Activated T-helper 1 cell treated with anti-CD3 and anti-CD28 coated beads, Interleukin-2, amount 50 U/mL, for 16 hours (primary cell): Measurements from ENCODE around the gene SIX3.

Experiments used
- DNase-seq, 2 donors: peaks; one replicate each; pipeline ENCODE4 v3.0.0-alpha.2; 2020; ENCODE audit warnings: low read depth in 1 of 2, low spot score in 1 of 2

The SIX3 gene

DNA sequence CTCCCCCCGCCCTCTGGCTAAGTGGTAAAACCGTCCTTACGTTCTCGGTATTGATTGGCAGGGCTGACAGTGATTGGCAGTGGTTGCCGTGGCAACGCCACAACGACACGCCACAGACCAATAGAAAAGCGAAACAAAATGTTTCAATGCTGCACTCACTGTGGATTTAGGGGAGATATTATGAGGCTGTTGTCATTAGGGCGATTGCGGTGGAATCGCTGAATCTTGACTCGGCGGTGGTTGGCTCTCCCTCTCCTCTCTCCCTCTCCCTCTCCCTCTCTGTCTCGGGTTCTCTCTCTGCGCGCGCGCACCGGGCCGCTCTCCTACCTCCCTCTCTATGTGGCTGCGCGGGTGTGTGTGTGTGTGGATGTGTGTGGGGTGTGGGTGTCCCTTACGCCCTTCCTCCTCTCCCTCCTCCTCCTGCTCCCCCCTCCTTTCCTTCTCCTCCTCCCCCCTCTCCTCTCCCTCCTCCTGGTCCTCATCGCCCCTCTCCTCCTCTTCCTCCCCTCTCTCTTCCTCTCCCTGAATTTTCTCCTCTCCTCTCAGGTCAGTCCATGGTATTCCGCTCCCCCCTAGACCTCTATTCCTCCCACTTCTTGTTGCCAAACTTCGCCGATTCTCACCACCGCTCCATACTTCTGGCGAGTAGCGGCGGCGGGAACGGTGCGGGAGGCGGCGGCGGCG, at the start of gene SIX3:
Gene SIX3, plus strand, starts transcription at position 152 of the 684 bp plus-strand sequence. Its CDS starts 403 bp downstream, at position 555.
- no peak for DNase-seq

DNA sequence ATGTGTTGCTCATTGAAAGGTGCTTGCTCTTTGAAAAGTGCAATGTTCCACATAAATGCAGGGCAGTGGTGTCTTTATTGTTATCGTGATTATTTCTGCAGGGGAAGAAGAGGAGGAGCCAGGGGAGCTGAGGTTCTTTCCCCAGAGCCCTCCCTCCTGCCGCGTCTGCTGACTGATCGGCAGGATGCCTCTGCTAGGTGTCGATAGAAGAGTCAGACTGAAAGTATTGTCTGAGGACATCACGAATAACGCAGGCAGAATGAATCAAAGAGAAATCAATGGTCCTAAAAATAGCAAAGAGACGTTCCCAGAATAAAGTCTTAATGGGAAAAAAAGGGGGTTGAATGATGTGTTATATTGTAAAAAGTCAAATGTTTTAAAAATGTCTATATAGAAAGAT, 47.4 kb upstream of the SIX3 start:
- DNase-seq = no peak

DNA sequence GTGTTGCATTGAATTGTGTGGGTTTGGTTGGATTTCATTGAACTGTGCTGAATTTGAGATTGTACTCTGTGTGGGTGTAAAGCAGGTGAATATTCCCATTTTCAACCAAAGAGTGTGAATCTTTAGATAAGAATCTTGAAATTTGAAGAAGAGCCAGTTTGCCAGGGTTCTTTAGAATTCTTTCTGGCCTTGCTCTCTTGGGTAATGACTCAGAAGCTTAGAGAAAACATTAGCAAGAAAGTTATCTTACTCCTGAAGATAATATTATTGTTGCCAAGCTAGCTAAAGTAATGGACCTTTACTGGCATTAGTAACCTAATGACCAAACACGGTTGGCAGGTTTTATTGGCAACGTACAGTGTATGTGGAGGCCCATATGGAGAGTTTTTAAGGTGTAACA, 46.4 kb upstream of the SIX3 start:
- no peak for DNase-seq

DNA sequence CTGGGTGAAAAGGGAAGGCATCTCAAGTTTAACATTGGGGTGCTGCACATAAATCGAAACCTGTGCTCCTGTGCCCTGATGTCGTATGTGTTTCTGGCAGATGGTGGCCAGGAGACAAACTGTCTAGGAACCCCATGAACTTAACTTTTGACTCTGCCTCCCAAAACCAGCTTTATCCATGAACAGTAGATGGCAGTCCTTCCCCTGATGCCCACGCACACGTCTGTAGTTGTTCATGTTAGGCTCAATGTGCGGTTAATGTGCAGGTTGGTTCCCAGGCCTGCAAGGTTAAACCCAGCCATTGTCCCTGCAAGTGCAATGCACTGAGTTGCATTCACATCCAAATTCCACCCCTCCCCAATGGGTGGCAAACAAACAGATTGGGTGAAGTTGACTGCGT, 44.1 kb upstream of the SIX3 start:
- no peak for DNase-seq

DNA sequence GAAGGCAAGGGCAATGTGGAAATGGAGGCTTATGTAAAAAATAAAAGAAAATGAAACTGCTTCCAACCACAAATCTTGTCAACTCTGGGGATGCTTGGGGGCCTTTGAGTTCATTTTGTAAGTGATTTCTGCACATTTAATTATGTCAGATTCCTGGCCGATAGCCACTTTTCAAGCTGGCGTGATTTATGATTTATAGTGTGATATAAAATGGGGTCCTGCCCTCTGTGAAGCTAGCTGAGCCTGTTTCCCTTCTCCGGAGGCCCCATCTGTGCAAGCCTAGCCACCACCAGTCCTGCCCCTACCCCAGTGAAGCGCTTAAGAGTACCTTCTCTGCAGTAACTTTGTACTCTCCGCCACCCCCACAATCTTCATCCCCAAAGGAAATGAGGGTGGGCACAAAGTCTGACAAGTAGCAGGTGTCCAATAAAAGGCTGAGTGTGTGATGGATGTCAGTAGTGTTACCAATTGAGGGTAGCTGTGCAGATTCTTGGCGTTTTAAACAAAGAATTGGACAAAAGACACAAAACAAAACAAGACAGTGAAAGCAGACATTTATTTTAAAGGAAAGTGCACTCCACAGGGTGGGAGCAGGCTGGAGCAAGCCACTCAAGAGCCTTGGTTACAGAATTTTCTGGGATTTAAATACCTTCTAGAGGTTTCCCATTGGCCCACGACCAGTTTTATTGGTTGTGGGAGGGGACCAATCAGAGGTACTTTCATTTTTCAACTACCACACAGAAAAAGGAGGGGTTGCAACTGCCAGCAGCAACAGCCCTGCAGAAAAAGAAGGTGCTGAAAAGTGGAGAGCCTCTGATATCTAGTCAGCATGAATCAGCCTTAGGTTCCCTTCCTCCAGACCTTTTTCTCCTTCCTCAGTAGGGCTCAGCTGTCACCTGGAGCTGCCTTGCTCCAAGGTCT, 39.0 kb upstream of the SIX3 start:
- DNase-seq = no peak

DNA sequence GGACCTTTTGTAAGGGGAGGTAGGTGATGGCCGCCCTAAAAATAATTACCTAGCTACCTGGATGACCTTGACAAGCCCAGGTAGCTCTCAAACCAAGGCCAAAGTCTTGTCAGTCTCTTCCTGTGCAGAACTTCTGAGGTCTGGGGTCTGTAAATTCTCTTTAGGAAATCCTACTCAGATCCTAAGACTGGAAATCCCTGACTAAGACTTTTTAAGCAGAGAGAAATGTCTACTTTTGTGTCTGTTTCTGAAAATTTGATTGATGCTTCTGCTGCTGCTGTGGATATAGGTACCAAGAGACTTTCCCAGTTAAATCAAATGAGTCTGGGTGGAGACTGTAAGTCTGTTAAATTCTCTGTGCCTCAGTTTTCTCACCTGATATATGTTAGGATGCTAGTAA, 36.9 kb upstream of the SIX3 start:
- no peak for DNase-seq

DNA sequence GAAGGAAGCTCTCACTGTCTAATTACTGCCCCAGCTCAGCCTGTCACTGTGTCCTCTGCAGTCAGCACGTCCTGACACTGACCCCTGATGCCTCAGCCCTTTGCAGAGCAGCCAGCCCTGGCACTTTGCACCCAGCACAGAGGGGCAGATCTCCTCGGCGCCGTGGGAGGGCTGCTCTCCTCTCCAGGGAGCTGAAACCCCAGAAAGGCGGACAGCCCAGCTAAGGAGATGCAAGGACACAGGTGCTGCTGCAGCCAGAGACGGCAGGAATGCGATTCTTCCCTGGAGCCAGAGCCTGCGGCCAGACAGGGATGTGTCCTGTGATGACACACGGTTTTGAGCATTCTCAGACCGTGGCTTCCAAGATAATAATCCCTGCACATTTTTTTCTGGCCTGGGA, 34.5 kb upstream of the SIX3 start:
- DNase-seq = no peak

DNA sequence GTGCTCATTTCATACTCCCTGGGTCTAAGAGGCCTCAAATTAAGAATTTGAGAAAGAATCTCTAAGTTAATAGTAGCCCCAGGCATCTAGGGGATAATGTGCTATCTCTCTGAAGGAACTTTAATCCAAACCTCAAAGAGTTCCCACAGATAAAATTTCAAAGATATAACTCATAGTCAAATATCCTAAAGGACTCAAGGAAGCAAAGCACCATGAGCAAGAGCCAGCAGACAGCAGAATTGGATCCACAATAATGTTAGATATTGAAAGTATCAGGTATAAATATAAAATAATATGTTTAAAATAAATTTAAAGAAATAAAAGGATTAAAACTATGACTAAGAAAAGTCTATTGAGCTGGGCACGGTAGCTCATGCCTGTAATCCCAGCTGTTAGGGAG, 31.7 kb upstream of the SIX3 start:
- DNase-seq = no peak

DNA sequence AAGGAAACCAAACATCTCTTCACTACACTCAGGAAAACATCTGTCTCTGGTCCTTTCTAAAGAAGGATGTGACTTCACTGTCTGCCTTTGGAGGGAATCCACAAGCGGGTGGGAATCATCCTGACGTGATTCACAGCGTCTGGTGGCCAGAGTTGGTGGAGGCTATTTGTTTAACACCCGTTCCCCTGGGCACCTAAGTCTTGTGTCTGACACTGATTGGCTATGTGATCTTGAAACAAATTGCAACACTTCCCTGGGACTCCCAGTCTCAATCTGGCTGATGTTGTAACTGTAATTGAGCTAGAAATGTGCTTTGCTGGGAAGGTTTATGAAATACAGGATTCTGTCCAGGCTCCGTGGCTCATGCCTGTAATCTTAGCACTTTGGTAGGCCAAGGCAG, 28.8 kb upstream of the SIX3 start:
- no peak for DNase-seq

DNA sequence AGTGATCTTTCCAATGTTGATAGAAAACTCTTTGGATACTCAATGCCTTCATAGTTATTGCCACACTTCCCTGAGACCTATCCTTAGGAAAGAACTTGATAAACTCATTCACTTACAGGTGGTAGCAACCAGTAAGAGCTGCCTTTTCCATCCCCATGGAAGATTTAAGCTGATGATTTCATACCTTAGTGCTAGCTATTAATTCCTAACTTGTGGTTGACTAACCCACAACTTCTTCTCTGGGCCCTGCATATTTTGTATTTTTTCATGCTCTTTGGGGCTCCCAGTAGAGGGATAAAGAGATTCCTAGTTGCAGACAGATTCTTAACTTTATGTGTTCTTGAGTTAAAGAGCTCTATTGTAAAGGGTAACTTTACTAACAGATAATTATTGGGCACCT, 25.2 kb upstream of the SIX3 start:
- no peak for DNase-seq

DNA sequence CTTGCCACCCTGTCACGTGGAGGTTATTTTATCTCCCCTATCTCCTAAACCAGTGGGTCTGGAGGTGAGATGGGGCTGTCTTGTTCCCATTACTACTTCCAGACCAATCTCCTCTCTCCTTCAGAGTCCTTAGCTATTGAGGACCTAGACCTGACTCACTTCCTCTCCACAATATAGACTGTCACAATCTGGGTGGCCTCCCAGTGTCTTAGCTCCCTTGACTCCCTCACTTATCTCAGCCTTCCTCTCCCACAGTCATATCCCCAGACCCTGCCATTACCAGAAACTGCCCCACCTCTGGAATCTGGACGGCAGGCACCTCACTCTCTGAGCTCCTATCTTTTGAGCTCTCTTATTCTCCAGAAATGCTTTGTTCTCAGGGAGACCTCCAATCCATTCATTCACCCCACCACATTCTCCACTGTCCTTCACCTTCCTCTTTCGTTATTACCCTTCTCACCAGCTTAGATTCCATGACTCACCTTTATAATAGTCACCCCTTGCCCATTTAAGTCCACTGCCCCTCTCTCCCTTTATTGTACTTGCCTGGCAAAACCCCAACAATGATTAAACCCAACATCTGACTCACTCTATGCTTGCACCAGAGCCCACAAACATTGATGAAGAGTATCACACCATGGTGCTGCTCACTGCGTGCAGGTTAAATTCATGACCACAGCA, 23.3 kb upstream of the SIX3 start:
- DNase-seq = no peak

DNA sequence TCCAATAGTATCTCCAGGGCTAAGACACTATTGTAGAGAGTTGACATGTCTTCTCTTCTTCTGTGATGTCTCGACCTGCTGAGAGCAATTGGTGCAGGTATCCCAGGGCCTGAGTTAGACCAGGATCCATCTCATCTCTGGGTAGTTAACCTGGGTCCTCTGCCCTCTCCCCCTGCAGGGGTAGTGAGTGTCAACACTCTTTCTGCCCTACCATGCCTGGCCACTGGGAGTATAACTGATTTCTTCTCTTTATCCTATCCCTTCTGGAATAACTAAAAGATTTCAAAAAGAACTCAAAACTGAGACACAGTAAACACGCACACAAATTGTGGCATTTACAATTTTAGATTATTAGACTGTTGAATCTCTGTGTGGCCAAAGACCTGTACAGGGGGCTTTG, 20.8 kb upstream of the SIX3 start:
- no peak for DNase-seq

DNA sequence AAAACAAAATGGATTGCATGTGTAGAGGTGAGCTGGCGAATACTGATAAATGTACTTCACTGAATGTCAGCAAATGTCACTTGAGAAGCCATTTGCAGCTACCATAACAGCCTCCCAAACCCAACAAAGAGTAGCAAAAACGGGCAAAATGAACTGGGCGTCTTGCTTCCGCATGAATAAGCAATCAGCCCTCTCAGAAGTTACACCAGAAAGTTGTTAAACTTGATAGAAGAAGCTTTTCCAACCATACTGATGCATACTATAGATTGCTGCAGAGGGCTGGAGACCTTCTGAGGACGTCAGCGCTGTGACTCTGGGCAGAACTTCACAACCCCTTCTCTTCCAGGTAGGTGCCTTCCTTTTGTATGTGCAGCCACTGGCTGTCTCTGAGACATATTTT, 18.7 kb upstream of the SIX3 start:
- DNase-seq = no peak

DNA sequence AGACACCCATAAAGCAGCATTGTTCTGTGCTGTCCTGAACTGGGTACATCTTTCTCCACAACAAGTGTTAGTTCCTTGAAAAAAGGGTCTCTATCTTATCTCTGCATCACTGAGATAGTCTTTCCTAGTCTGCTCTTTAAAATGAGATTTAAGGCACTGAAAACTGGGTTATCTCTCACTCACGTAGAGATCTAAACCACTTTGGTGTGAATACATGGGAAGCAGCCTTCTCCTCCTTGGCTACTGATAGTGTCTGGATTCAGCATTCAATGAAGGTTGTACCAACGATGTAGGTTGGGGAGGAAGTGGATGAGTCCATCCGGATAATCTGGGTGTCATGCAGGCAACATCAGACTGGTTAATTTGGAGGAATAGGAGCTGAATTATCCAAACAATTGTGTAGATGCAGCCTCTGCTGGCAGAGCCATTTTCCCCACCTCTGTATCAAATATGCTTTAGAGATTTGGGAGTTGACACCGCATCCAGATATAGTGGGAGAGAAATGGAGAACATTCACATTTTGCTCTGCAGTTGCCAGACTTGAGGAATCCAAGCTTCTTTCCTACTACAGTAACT, 15.9 kb upstream of the SIX3 start:
- no peak for DNase-seq

DNA sequence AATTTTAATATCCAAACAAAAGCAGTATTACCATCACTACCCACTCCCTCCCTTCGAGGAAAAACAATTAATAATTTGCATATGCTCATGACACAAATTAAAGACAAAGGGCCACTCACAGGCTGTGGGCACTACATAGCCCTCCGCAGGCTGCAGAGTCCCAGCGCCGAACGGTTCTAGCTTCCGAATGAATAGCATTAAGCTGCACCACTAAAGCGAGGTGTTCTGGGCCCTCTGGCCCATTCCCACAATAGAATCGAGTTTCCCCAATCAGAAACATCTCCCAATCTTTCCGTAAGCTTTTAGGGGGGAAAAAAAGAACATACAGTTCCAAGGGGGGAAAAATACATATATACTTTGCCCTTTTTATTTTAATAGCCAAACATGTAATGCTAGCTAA, 14.5 kb upstream of the SIX3 start:
- DNase-seq = no peak

DNA sequence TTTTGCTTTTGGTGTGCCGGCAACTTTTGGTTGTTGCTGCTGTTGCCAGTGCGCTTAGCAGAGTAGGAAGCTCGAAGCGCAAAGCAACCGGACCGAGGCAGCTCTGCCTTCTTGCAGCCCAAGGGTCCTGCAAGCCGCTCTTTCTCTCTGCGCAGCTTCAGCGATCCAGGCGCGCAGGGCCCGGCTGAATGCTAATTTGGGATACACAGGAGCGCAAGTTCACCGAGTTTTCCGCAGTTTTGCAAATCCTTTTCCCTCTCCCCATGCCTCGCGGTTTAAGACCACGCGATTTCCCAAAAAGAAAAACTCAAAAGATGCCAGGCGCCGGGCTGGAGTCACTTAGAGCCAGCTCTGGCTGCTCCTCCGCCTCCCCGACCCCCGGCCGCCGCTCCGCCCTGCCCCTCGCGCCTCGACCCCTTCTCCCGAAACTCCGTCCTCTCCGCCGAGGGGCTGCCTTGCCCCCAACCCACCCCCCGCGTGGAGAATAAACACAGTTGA, 13.5 kb upstream of the SIX3 start:
- no peak for DNase-seq

DNA sequence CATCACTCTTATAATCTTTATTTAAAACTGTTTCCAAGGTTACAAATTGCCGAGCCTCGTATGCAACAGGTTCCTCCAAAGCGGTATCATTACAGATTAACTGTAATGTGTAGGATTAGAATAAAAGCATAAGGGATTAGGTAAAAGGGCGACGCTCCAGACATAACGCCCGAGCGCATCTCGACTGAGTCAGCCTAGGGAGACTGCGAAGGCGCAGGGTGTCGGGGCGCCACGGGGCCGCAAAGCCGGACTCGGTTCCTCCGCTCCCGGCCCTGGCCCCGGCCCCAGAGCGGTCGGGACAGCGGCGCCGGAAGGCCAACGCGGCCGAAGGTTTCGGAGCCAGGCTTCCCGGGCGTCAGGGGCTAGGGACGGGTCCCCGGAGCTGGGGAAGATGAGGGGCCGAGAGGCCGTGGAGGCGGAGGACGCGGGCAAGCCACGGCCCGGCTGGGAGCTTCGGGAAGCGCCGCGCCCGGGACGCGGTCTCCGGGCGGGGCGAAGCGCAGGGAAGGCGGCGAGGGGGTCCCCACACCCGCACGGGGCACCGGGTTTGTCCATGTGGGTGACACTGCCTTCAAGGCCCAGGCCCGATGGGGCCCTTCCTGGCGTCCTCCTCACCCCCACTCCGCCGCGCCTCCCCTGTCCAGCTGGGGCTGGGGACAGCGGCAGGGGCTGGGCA, 12.9 kb upstream of the SIX3 start:
- no peak for DNase-seq

DNA sequence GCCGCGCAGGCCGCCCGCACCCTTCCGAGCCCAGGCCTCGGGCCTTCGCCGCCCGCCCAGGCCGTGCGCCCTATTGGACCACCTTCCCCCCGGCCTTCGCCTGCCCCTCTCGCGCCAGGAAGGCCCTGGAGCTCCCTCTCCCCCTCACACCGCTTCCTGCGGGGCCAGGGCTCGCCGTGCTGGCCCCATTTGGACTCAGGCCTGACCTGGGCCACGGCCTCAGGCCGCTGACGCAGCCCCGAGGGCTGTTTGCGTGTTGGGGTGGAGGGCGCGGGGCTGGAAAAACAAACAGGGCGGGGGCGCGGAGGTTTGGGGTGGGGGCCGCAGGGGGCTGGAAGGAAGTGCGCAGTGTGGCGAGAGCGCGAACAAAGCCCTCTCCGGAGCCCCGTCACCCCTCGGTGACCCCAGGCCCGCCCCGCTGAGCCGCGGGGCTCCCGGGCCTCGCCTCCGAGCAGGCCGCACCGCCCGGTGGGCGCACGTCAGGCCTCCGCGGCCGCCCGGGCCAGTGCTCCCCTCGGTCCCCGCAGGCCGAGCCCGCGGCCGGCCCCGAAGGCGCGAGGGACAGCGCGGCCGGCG, 12.3 kb upstream of the SIX3 start:
- no peak for DNase-seq

DNA sequence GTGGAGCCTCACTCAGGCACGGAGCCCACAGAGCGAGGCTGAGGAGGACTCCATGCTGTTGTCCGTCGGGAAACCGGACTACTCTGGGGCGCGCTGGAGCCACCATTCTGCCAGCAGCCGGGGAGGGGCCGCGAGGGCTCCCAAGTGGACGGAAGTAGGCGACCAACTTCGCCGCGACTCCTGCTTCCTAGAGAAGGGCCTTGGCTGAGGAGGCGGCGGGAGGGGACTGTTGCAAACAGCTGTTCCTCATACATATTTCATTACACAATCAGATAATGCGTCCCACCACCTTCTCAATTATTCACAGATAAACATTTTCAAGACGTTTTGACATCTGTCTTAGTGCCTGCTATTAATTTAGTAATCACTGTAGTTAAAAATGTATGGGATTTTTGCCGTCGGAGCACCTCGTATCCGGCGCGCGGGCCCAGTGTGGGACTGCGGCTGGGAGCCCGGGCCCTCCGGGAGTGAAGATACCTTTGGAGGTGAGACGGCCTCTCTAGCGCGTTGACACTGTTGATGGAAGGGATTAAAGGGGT, 11.7 kb upstream of the SIX3 start:
- no peak for DNase-seq
